HG03159 (cell line): ENCODE data around the gene CSNK1A1L.

Source experiments
- ATAC-seq: cut with Tn5 transposase; IDR thresholded peaks from one replicate; pipeline ENCODE4 v1.9.1; 2021; ENCODE audit warnings: mild to moderate bottlenecking, moderate library complexity; ENCODE audit not compliant: unreplicated experiment

CSNK1A1L gene

GRCh38 chr13:37105251-37105714, at the start of gene CSNK1A1L:
Gene CSNK1A1L, minus strand, starts transcription at chr13:37105664. Its CDS starts 408 bp downstream, at chr13:37105256.
- no peak for ATAC-seq

- ATAC-seq = no peak
Observed at GRCh38 chr13:37149380-37149779, 43.9 kb upstream of the CSNK1A1L start.

- ATAC-seq = no peak
Observed at GRCh38 chr13:37148501-37148900, 43.0 kb upstream of the CSNK1A1L start.

- ATAC-seq = no peak
Observed at GRCh38 chr13:37144661-37145060, 39.2 kb upstream of the CSNK1A1L start.

GRCh38 chr13:37143911-37144310, 38.4 kb upstream of the CSNK1A1L start:
- no peak for ATAC-seq

GRCh38 chr13:37142877-37143276, 37.4 kb upstream of the CSNK1A1L start:
- ATAC-seq = no peak

- ATAC-seq = no peak
Observed at GRCh38 chr13:37141011-37141410, 35.5 kb upstream of the CSNK1A1L start.

GRCh38 chr13:37139356-37139755, 33.9 kb upstream of the CSNK1A1L start:
- ATAC-seq = no peak

GRCh38 chr13:37138926-37139325, 33.5 kb upstream of the CSNK1A1L start:
- no peak for ATAC-seq

- ATAC-seq = no peak
Observed at GRCh38 chr13:37138169-37138568, 32.7 kb upstream of the CSNK1A1L start.

GRCh38 chr13:37136633-37137032, 31.2 kb upstream of the CSNK1A1L start:
- ATAC-seq = no peak

- ATAC-seq = no peak
Observed at GRCh38 chr13:37136187-37136586, 30.7 kb upstream of the CSNK1A1L start.

- no peak for ATAC-seq
Observed at GRCh38 chr13:37134411-37135041, 29.1 kb upstream of the CSNK1A1L start.

GRCh38 chr13:37132211-37132610, 26.7 kb upstream of the CSNK1A1L start:
- no peak for ATAC-seq

- no peak for ATAC-seq
Observed at GRCh38 chr13:37131092-37131491, 25.6 kb upstream of the CSNK1A1L start.

GRCh38 chr13:37129866-37130265, 24.4 kb upstream of the CSNK1A1L start:
- ATAC-seq = no peak

- no peak for ATAC-seq
Observed at GRCh38 chr13:37127691-37128241, 22.3 kb upstream of the CSNK1A1L start.

GRCh38 chr13:37123337-37123736, 17.9 kb upstream of the CSNK1A1L start:
- no peak for ATAC-seq

- ATAC-seq = no peak
Observed at GRCh38 chr13:37118016-37118415, 12.6 kb upstream of the CSNK1A1L start.

- no peak for ATAC-seq
Observed at GRCh38 chr13:37114250-37114649, 8.8 kb upstream of the CSNK1A1L start.

- ATAC-seq = no peak
Observed at GRCh38 chr13:37113534-37113933, 8.1 kb upstream of the CSNK1A1L start.

- ATAC-seq = peak; percentile 62
Observed at GRCh38 chr13:37109051-37109678, 3.7 kb upstream of the CSNK1A1L start.
